Measurements from ENCODE around the gene PCDH9. TPM values are rescaled to one million over a fixed set of nuclear protein-coding genes. Genes with fewer than 3 reads are reported as not detected.

The PCDH9 gene
- total and polyA plus RNA-seq, 2 experiments from 2014 or later = 0.31 to 0.52 TPM

DNA sequence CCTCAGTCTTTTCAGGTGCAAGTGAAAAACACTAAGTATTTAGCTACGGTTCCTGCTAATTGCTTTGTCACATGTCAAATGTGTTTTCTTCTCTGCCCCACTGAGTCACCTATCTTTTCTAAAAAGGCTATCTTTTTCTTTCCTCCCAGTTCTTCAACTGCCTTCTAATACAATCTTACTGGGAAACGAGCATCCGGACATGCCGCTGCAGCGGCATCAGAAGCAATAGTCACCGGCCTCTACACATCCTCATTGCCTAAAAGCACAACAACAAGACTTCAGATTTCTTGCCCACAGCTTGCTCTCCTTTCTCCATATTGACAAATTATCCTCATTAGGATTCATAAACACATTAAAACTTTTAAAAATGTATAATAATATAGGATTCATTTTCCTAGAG, 1.2 kb downstream of the PCDH9 start (continued):
- TF ChIP-seq ZNF331 (CRISPR knock-in tag; IDR thresholded peaks at IDR 0.05; ENCODE audit: low read depth) = no peak
- no peak for TF ChIP-seq NANOG (IDR thresholded peaks at IDR 0.05; ENCODE audit: borderline replicate concordance)

- Histone ChIP-seq H3K4me3 (no peak overlapping the region), H3K4me1 (ENCODE audit: insufficient read depth) (peaks cover 17% of the 10 kb centered on the region), H3K27ac (ENCODE audit: low read depth) (no peak overlapping the region), H3K27me3 (ENCODE audit: insufficient read depth) (peaks cover 12% of the 10 kb centered on the region), H3K79me2 (replicated peaks; ENCODE audit: insufficient read depth) (no peaks in the 10 kb centered on the region), H3F3A (replicated peaks; ENCODE audit: low read depth) (no peaks in the 10 kb centered on the region), H4K20me1 (replicated peaks; ENCODE audit: insufficient read depth) (no peaks in the 10 kb centered on the region), H3K36me3 (ENCODE audit: insufficient read depth) (no peaks in the 10 kb centered on the region), H3K4me2 (no peak overlapping the region; the same call in 1 of the 2 replicates), H2AFZ (no peak overlapping the region), H3K9me2 (ENCODE audit: insufficient read depth) (no peaks in the 10 kb centered on the region)
- Mint-ChIP-seq H3K27me3 (ENCODE audit: insufficient read depth, low read depth, poor library complexity) (peaks cover 3% of the 10 kb centered on the region), H3K36me3 (ENCODE audit: low read depth) (no peaks in the 10 kb centered on the region), H3K27ac (no peak overlapping the region), H3K4me3 (no peak overlapping the region), H3K9me3 (no peaks in the 10 kb centered on the region; the same call in 2 of the 3 replicates), H3K4me1 (peaks cover 5% of the 10 kb centered on the region; the same call in 2 of the 3 replicates)
- DNase-seq (ENCODE audit: low spot score) = no peak
- no peak for ATAC-seq
- TF ChIP-seq CREB1 (CRISPR knock-in tag; IDR thresholded peaks at IDR 0.05; ENCODE audit: low read depth) = no peak
- no peak for TF ChIP-seq JUNB (IDR thresholded peaks at IDR 0.05; ENCODE audit: unreplicated experiment)
Observed at GRCh38 chr13:67228031-67228430, 2.1 kb downstream of the PCDH9 start.

GRCh38 chr13:67227131-67227983, 2.8 kb downstream of the PCDH9 start:
- peaks cover 5% of the 10 kb centered on the region; the same call in 2 of the 3 replicates for H3K4me1 Mint-ChIP-seq

GRCh38 chr13:67226696-67227095, 3.4 kb downstream of the PCDH9 start:
- Histone ChIP-seq H3K4me1 (ENCODE audit: insufficient read depth) (peaks cover 14% of the 10 kb centered on the region), H3K79me2 (replicated peaks; ENCODE audit: insufficient read depth) (no peaks in the 10 kb centered on the region), H3K27ac (ENCODE audit: low read depth) (no peak overlapping the region), H3F3A (replicated peaks; ENCODE audit: low read depth) (no peaks in the 10 kb centered on the region), H2AFZ (no peak overlapping the region), H4K20me1 (replicated peaks; ENCODE audit: insufficient read depth) (no peaks in the 10 kb centered on the region), H3K4me3 (no peak overlapping the region), H3K36me3 (ENCODE audit: insufficient read depth) (no peaks in the 10 kb centered on the region), H3K27me3 (ENCODE audit: insufficient read depth) (peaks cover 12% of the 10 kb centered on the region), H3K9me2 (ENCODE audit: insufficient read depth) (no peaks in the 10 kb centered on the region), H3K4me2 (no peak overlapping the region)
- H3K4me3 Mint-ChIP-seq = no peak overlapping the region
- no peak overlapping the region for H3K27ac Mint-ChIP-seq
- H3K27me3 Mint-ChIP-seq (ENCODE audit: insufficient read depth, low read depth, poor library complexity) = peaks cover 3% of the 10 kb centered on the region
- no peak for DNase-seq (ENCODE audit: low spot score)
- H3K36me3 Mint-ChIP-seq (ENCODE audit: low read depth) = no peaks in the 10 kb centered on the region
- no peaks in the 10 kb centered on the region; the same call in 2 of the 3 replicates for H3K9me3 Mint-ChIP-seq
- peaks cover 5% of the 10 kb centered on the region; the same call in 2 of the 3 replicates for H3K4me1 Mint-ChIP-seq
- ATAC-seq = no peak
- TF ChIP-seq ZNF114 (CRISPR knock-in tag; IDR thresholded peaks at IDR 0.05) = no peak
- no peak for TF ChIP-seq EZH2phosphoT487 (IDR thresholded peaks at IDR 0.05; ENCODE audit: unreplicated experiment)
- TF ChIP-seq CREB1 (CRISPR knock-in tag; IDR thresholded peaks at IDR 0.05; ENCODE audit: low read depth) = no peak
- no peak for TF ChIP-seq ZNF331 (CRISPR knock-in tag; IDR thresholded peaks at IDR 0.05; ENCODE audit: low read depth)
- TF ChIP-seq, protein P1, sequence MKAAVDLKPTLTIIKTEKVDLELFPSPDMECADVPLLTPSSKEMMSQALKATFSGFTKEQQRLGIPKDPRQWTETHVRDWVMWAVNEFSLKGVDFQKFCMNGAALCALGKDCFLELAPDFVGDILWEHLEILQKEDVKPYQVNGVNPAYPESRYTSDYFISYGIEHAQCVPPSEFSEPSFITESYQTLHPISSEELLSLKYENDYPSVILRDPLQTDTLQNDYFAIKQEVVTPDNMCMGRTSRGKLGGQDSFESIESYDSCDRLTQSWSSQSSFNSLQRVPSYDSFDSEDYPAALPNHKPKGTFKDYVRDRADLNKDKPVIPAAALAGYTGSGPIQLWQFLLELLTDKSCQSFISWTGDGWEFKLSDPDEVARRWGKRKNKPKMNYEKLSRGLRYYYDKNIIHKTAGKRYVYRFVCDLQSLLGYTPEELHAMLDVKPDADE (IDR thresholded peaks at IDR 0.05) = no peak

More at GRCh38 chr13:67227131-67227983, 2.8 kb downstream of the PCDH9 start:
- ATAC-seq (no peak), DNase-seq (ENCODE audit: low spot score) (no peak)
- Histone ChIP-seq H3K9me2 (ENCODE audit: insufficient read depth) (no peaks in the 10 kb centered on the region), H4K20me1 (replicated peaks; ENCODE audit: insufficient read depth) (no peaks in the 10 kb centered on the region), H3K4me1 (ENCODE audit: insufficient read depth) (peaks cover 17% of the 10 kb centered on the region), H3K4me2 (no peak overlapping the region), H3K4me3 (no peak overlapping the region), H3K27ac (ENCODE audit: low read depth) (no peak overlapping the region), H3K36me3 (ENCODE audit: insufficient read depth) (no peaks in the 10 kb centered on the region), H3K27me3 (ENCODE audit: insufficient read depth) (peaks cover 12% of the 10 kb centered on the region), H3K79me2 (replicated peaks; ENCODE audit: insufficient read depth) (no peaks in the 10 kb centered on the region), H2AFZ (no peak overlapping the region), H3F3A (replicated peaks; ENCODE audit: low read depth) (no peaks in the 10 kb centered on the region)
- H3K27ac Mint-ChIP-seq = no peak overlapping the region
- H3K27me3 Mint-ChIP-seq (ENCODE audit: insufficient read depth, low read depth, poor library complexity) = peaks cover 3% of the 10 kb centered on the region
- no peaks in the 10 kb centered on the region for H3K36me3 Mint-ChIP-seq (ENCODE audit: low read depth)
- no peak for TF ChIP-seq EZH2 (IDR thresholded peaks at IDR 0.05; ENCODE audit: low read depth, unreplicated experiment)
- H3K4me3 Mint-ChIP-seq = no peak overlapping the region
- H3K9me3 Mint-ChIP-seq = no peaks in the 10 kb centered on the region; the same call in 2 of the 3 replicates

Data from GM23338 (cell line).